ENCODE measurements around the gene ALDH1L1. TPM values are rescaled to one million over a fixed set of nuclear protein-coding genes. Genes with fewer than 3 reads are reported as not detected.

Gene ALDH1L1
- total RNA-seq, 4 donors from 2014 or later: 5.9 to 32.2 (median 16.1) TPM

- WGBS, 2 donors (ENCODE audit: low coverage in 1 of 2): 25 to 32% methylated on average over 1 to 3 of the region's 3 CpGs
- DNase-seq: no peak
- Histone ChIP-seq H3K27me3 (no peaks in the 10 kb centered on the region), H3K27ac (no peak overlapping the region), H3K9me3 (no peaks in the 10 kb centered on the region), H3K36me3 (no peaks in the 10 kb centered on the region), H3K4me3 (no peak overlapping the region), H3K4me1 (no peaks in the 10 kb centered on the region)
- in situ Hi-C loops (cut with MboI; ENCODE audit: low pct_ligation_motif_present in 1 of 4, low pct_unique_long_range_greater_than_20kb in 1 of 4, low sequenced_read_pairs in 3 of 4): no loop called here
- intact Hi-C loops (cut with DNase I; ENCODE audit: low total_unique reads): no loop called here
- TF ChIP-seq CTCF (IDR thresholded peaks at IDR 0.05): no peak
- no peak for TF ChIP-seq POLR2A (IDR thresholded peaks at IDR 0.05)
- TF ChIP-seq POLR2AphosphoS5 (IDR thresholded peaks at IDR 0.05): no peak
- no peak for TF ChIP-seq EP300 (IDR thresholded peaks at IDR 0.05; ENCODE audit: low read depth)
These were observed 20.8 kb upstream of the ALDH1L1 start for GRCh38 chr3:126201168-126201567.

GRCh38 chr3:126200534-126200933, 20.1 kb upstream of the ALDH1L1 start:
- Histone ChIP-seq H3K27me3 (no peaks in the 10 kb centered on the region), H3K36me3 (no peaks in the 10 kb centered on the region), H3K27ac (no peak overlapping the region), H3K4me3 (no peak overlapping the region), H3K9me3 (no peaks in the 10 kb centered on the region), H3K4me1 (no peaks in the 10 kb centered on the region)
- in situ Hi-C loops (cut with MboI; ENCODE audit: low pct_ligation_motif_present in 1 of 4, low pct_unique_long_range_greater_than_20kb in 1 of 4, low sequenced_read_pairs in 3 of 4) (no loop called here), intact Hi-C loops (cut with DNase I; ENCODE audit: low total_unique reads) (no loop called here)
- DNase-seq: no peak
- TF ChIP-seq EP300 (IDR thresholded peaks at IDR 0.05; ENCODE audit: low read depth) (no peak), POLR2AphosphoS5 (IDR thresholded peaks at IDR 0.05) (no peak), CTCF (IDR thresholded peaks at IDR 0.05) (no peak), POLR2A (IDR thresholded peaks at IDR 0.05) (no peak)
- 40 to 76% methylated on average over 2 to 3 of the region's 3 CpGs for WGBS, 2 donors (ENCODE audit: low coverage in 1 of 2)

GRCh38 chr3:126199256-126199655, 18.9 kb upstream of the ALDH1L1 start:
- 73 to 79% methylated on average over 2 of the region's 2 CpGs for WGBS, 2 donors (ENCODE audit: low coverage in 1 of 2)
- intact Hi-C loops (cut with DNase I; ENCODE audit: low total_unique reads): no loop called here
- in situ Hi-C loops (cut with MboI; ENCODE audit: low pct_ligation_motif_present in 1 of 4, low pct_unique_long_range_greater_than_20kb in 1 of 4, low sequenced_read_pairs in 3 of 4): no loop called here

GRCh38 chr3:126197854-126198584, 17.6 kb upstream of the ALDH1L1 start:
- WGBS, 2 donors (ENCODE audit: low coverage in 1 of 2): 36 to 44% methylated on average over 7 of the region's 7 CpGs
- TF ChIP-seq POLR2AphosphoS5 (IDR thresholded peaks at IDR 0.05) (no peak), CTCF (IDR thresholded peaks at IDR 0.05) (peak; percentile 57 to 70 (median 67))
- intact Hi-C loops (cut with DNase I; ENCODE audit: low total_unique reads) (no loop called here), in situ Hi-C loops (cut with MboI; ENCODE audit: low pct_ligation_motif_present in 1 of 4, low pct_unique_long_range_greater_than_20kb in 1 of 4, low sequenced_read_pairs in 3 of 4) (no loop called here)
- no peaks in the 10 kb centered on the region for H3K4me1 ChIP-seq
- no peaks in the 10 kb centered on the region for H3K9me3 ChIP-seq
- no peak overlapping the region for H3K27ac ChIP-seq
- H3K27me3 ChIP-seq: no peaks in the 10 kb centered on the region
- H3K4me3 ChIP-seq: no peak overlapping the region
- H3K36me3 ChIP-seq: no peaks in the 10 kb centered on the region
- peak; percentile 63 for DNase-seq

More at GRCh38 chr3:126199256-126199655, 18.9 kb upstream of the ALDH1L1 start:
- H3K9me3 ChIP-seq: no peaks in the 10 kb centered on the region
- no peak for TF ChIP-seq CTCF (IDR thresholded peaks at IDR 0.05)
- TF ChIP-seq POLR2A (IDR thresholded peaks at IDR 0.05): no peak
- no peak for TF ChIP-seq POLR2AphosphoS5 (IDR thresholded peaks at IDR 0.05)
- TF ChIP-seq EP300 (IDR thresholded peaks at IDR 0.05; ENCODE audit: low read depth): no peak
- no peak overlapping the region for H3K4me3 ChIP-seq
- H3K27me3 ChIP-seq: no peaks in the 10 kb centered on the region
- H3K36me3 ChIP-seq: no peaks in the 10 kb centered on the region
- H3K27ac ChIP-seq: no peak overlapping the region
- no peaks in the 10 kb centered on the region for H3K4me1 ChIP-seq
- no peak for DNase-seq

All from transverse colon (tissue), 4 donors.